ENCODE measurements around the gene ZNF701. TPM values are rescaled to one million over a fixed set of nuclear protein-coding genes. Genes with fewer than 3 reads are reported as not detected.
"Not testable (repeated sequence)": the region's sequence is repeated elsewhere in the genome, so short reads cannot be mapped to it uniquely, and the experiment has no call there.

Gene ZNF701
- total and polyA plus RNA-seq, 4 donors, result 5.8 to 28.9 (median 12.1) TPM

GRCh38 chr19:52621376-52621775 lies 51.3 kb downstream of the ZNF701 start:
- DNase-seq (no peak), ATAC-seq (ENCODE audit: insufficient read depth, low FRiP score) (no peak)
- no peaks in the 10 kb centered on the region for H3K4me1 ChIP-seq (ENCODE audit: control insufficient read depth in 5 of 5, insufficient read depth in 5 of 5, low read length in 5 of 5)
- H3K9ac ChIP-seq (ENCODE audit: insufficient read depth in 1 of 2, low read length in 2 of 2), result no peak overlapping the region
- H3K36me3 ChIP-seq (ENCODE audit: control insufficient read depth in 4 of 4, insufficient read depth in 4 of 4, low read length in 4 of 4), result peaks cover 3 to 30% (median 10%) of the 10 kb centered on the region in 4 donors
- H3K9me3 ChIP-seq (ENCODE audit: control insufficient read depth in 4 of 4, insufficient read depth in 3 of 4, low read length in 3 of 4), result peaks cover 0 to 17% (median 0%) of the 10 kb centered on the region in 4 donors
- H3K4me3 ChIP-seq, result no peak overlapping the region
- H3K27ac ChIP-seq (ENCODE audit: low read depth in 1 of 2, low read length in 1 of 2), result no peak overlapping the region
- 87 to 88% methylated on average over 3 of the region's 3 CpGs for WGBS, 2 donors
- TF ChIP-seq, protein P1, sequence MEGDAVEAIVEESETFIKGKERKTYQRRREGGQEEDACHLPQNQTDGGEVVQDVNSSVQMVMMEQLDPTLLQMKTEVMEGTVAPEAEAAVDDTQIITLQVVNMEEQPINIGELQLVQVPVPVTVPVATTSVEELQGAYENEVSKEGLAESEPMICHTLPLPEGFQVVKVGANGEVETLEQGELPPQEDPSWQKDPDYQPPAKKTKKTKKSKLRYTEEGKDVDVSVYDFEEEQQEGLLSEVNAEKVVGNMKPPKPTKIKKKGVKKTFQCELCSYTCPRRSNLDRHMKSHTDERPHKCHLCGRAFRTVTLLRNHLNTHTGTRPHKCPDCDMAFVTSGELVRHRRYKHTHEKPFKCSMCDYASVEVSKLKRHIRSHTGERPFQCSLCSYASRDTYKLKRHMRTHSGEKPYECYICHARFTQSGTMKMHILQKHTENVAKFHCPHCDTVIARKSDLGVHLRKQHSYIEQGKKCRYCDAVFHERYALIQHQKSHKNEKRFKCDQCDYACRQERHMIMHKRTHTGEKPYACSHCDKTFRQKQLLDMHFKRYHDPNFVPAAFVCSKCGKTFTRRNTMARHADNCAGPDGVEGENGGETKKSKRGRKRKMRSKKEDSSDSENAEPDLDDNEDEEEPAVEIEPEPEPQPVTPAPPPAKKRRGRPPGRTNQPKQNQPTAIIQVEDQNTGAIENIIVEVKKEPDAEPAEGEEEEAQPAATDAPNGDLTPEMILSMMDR (IDR thresholded peaks at IDR 0.05; ENCODE audit: control extremely low read depth, extremely low read depth), result no peak
- H3K27me3 ChIP-seq (ENCODE audit: control insufficient read depth in 3 of 3, insufficient read depth in 3 of 3, low read length in 2 of 3), result no peaks in the 10 kb centered on the region

GRCh38 chr19:52622261-52622660 lies 52.2 kb downstream of the ZNF701 start:
- Histone ChIP-seq H3K27ac (ENCODE audit: low read depth in 1 of 2, low read length in 1 of 2) (no peak overlapping the region), H3K36me3 (ENCODE audit: control insufficient read depth in 4 of 4, insufficient read depth in 4 of 4, low read length in 4 of 4) (peaks cover 3 to 27% (median 8%) of the 10 kb centered on the region in 4 donors), H3K27me3 (ENCODE audit: control insufficient read depth in 3 of 3, insufficient read depth in 3 of 3, low read length in 2 of 3) (no peaks in the 10 kb centered on the region), H3K9me3 (ENCODE audit: control insufficient read depth in 4 of 4, insufficient read depth in 3 of 4, low read length in 3 of 4) (peaks cover 0 to 13% (median 0%) of the 10 kb centered on the region in 4 donors), H3K4me3 (no peak overlapping the region), H3K9ac (ENCODE audit: insufficient read depth in 1 of 2, low read length in 2 of 2) (no peak overlapping the region), H3K4me1 (ENCODE audit: control insufficient read depth in 5 of 5, insufficient read depth in 5 of 5, low read length in 5 of 5) (no peaks in the 10 kb centered on the region)
- DNase-seq (no peak), ATAC-seq (ENCODE audit: insufficient read depth, low FRiP score) (no peak)
- TF ChIP-seq, protein P1 (IDR thresholded peaks at IDR 0.05; ENCODE audit: control extremely low read depth, extremely low read depth), result no peak
- WGBS, 2 donors, result 76 to 84% methylated on average over 2 of the region's 2 CpGs

DNA sequence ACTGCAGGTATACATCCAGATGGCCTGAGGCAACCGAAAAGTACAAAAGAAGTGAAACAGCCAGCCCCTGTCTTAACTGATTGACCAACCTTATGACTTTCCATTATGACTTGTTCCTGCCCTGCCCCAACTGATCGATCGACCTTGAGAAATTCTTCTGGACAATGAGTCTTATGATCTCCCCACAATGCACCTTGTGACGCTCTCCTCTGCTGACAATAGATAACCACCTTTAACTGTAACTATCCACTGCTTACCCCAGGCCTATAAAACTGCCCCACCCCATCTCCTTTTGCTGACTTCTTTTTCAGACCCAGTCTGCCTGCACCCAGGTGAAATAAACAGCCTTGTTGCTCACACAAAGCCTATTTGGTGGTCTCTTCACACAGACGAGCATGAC lies 56.8 kb downstream of the ZNF701 start:
- WGBS, 2 donors, result 94 to 96% methylated on average over 5 of the region's 5 CpGs
- Histone ChIP-seq H3K4me1 (ENCODE audit: control insufficient read depth in 5 of 5, insufficient read depth in 5 of 5, low read length in 5 of 5) (no peaks in the 10 kb centered on the region), H3K27ac (ENCODE audit: low read depth in 1 of 2, low read length in 1 of 2) (no peak overlapping the region), H3K9ac (ENCODE audit: insufficient read depth in 1 of 2, low read length in 2 of 2) (no peak overlapping the region), H3K36me3 (ENCODE audit: control insufficient read depth in 4 of 4, insufficient read depth in 4 of 4, low read length in 4 of 4) (peaks cover 0 to 12% (median 8%) of the 10 kb centered on the region in 4 donors), H3K9me3 (ENCODE audit: control insufficient read depth in 4 of 4, insufficient read depth in 3 of 4, low read length in 3 of 4) (peaks cover 0 to 8% (median 0%) of the 10 kb centered on the region in 4 donors), H3K27me3 (ENCODE audit: control insufficient read depth in 3 of 3, insufficient read depth in 3 of 3, low read length in 2 of 3) (no peaks in the 10 kb centered on the region), H3K4me3 (no peak overlapping the region)
- no peak for DNase-seq
- TF ChIP-seq, protein P1 (IDR thresholded peaks at IDR 0.05; ENCODE audit: control extremely low read depth, extremely low read depth), result no peak
- ATAC-seq (ENCODE audit: insufficient read depth, low FRiP score), result no peak

DNA sequence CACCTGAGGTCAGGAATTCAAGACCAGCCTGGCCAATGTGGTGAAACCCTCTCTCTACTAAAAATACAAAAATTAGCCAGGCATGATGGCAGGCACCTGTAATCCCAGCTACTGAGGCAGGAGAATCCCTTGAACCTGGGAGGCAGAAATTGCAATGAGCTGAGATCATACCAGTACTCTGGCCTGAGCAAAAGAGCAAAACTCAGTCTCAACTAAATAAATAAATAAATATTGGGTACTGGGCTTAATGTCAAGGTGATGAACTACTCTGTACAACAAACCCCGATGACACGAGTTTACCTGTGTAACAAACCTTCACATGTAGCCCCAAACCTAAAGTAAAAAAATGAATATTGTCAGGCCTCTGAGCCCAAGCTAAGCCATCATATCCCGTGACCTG lies 57.4 kb downstream of the ZNF701 start:
- not testable (repeated sequence) for ATAC-seq (ENCODE audit: insufficient read depth, low FRiP score); DNase-seq; H3K4me1 ChIP-seq (ENCODE audit: control insufficient read depth in 5 of 5, insufficient read depth in 5 of 5, low read length in 5 of 5); H3K9ac ChIP-seq (ENCODE audit: insufficient read depth in 1 of 2, low read length in 2 of 2); H3K27me3 ChIP-seq (ENCODE audit: control insufficient read depth in 3 of 3, insufficient read depth in 3 of 3, low read length in 2 of 3); H3K4me3 ChIP-seq; H3K9me3 ChIP-seq (ENCODE audit: control insufficient read depth in 4 of 4, insufficient read depth in 3 of 4, low read length in 3 of 4); H3K27ac ChIP-seq (ENCODE audit: low read depth in 1 of 2, low read length in 1 of 2)
- 82 to 97% methylated on average over 3 of the region's 3 CpGs for WGBS, 2 donors
- H3K36me3 ChIP-seq (ENCODE audit: control insufficient read depth in 4 of 4, insufficient read depth in 4 of 4, low read length in 4 of 4), result peaks cover 0 to 10% (median 8%) of the 10 kb centered on the region in 4 donors

All from lung (tissue), 12 donors.